GM12878 (cell line): ENCODE results near the gene ARAP3. TPM values are rescaled to one million over a fixed set of nuclear protein-coding genes. Genes with fewer than 3 reads are reported as not detected.

Experiments used
- ATAC-seq: fragments of 200-7000 bp; cut with Tn5 transposase; 3 replicates; pipeline ENCODE4 v1.9.1; 2020; ENCODE audit warnings: mild to moderate bottlenecking, moderate library complexity
- BruUV-seq: library from RNA; stranded (reverse); fragments of 400-500 nt; replicated peaks from 2 replicates; lab custom pipeline; 2021; lab: Mats Ljungman, UMichigan
- CTCF ChIA-PET: fragments of 300-600 bp; sonication (Branson Sonifier 250); formaldehyde crosslinking; extraction: SDS; loops from one replicate; lab custom pipeline; 2021; ENCODE audit warnings: inconsistent platforms; lab: Yijun Ruan, JAX
- POLR2A ChIA-PET: fragments of 350-600 bp; formaldehyde crosslinking; extraction: SDS; loops from one replicate; lab custom pipeline; 2021; ENCODE audit warnings: inconsistent platforms; lab: Charles Lee
- RAD21 ChIA-PET: fragments of 300-600 bp; sonication (Branson Sonifier 250); formaldehyde crosslinking; loops from one replicate; lab custom pipeline; 2023; ENCODE audit warnings: antibody characterized with exemption; ENCODE audit not compliant: unreplicated experiment; lab: Charles Lee
- SMC1A ChIA-PET: fragments of 300-600 bp; sonication (Branson Sonifier 250); formaldehyde crosslinking; loops from one replicate; lab custom pipeline; 2023; ENCODE audit not compliant: unreplicated experiment, uncharacterized antibody; lab: Charles Lee
- DNase-seq: peaks from one replicate; pipeline ENCODE4 v3.0.0-alpha.2; 2011; ENCODE audit warnings: low read depth, low spot score
- FAIRE-seq: peaks from 3 replicates; lab custom pipeline; 2011; peaks lifted over from hg19 to GRCh38; lab: Jason Lieb, UNC
- H2AFZ ChIP-seq: 2 replicates; pipeline ENCODE4 v1.6.0; 2011; ENCODE audit warnings: low read depth, low read length, control low read depth; ENCODE audit not compliant: control insufficient read depth
- H3K27ac ChIP-seq: 2 replicates; pipeline ENCODE4 v1.5.1; 2011; ENCODE audit warnings: control low read depth; ENCODE audit not compliant: control insufficient read depth, insufficient read depth
- H3K27me3 ChIP-seq, 2 experiments: replicated peaks in 1 of 2; 2 replicates each; pipeline versions ENCODE4 v1.6.0 to v1.6.1; 2011; ENCODE audit warnings: low read length in 1 of 2; ENCODE audit not compliant: control insufficient read depth in 2 of 2, insufficient read depth in 2 of 2
- H3K36me3 ChIP-seq, 2 experiments: 2 replicates each; pipeline ENCODE4 v1.5.1; 2011; ENCODE audit warnings: low read length in 1 of 2; ENCODE audit not compliant: control insufficient read depth in 2 of 2, insufficient read depth in 2 of 2
- H3K4me1 ChIP-seq: 2 replicates; pipeline ENCODE4 v1.6.1; 2011; ENCODE audit warnings: mild to moderate bottlenecking, low read length, moderate library complexity, mixed read lengths; ENCODE audit not compliant: control insufficient read depth, insufficient read depth
- H3K4me2 ChIP-seq: 2 replicates; pipeline ENCODE4 v1.6.0; 2011; ENCODE audit warnings: control low read depth; ENCODE audit not compliant: control insufficient read depth, insufficient read depth
- H3K4me3 ChIP-seq: fragments of 200-600 bp; sonication (generic); 2 replicates; pipeline ENCODE4 v1.5.1; 2016
- H3K79me2 ChIP-seq: 2 replicates; pipeline ENCODE4 v1.6.0; 2011; ENCODE audit warnings: low read length; ENCODE audit not compliant: control insufficient read depth, insufficient read depth
- H3K9ac ChIP-seq: 2 replicates; pipeline ENCODE4 v1.8.0; 2011; ENCODE audit warnings: low read length, control low read depth, mixed read lengths; ENCODE audit not compliant: control insufficient read depth, insufficient read depth
- H3K9me3 ChIP-seq: replicated peaks from 3 replicates; pipeline ENCODE4 v1.5.1; 2011; ENCODE audit warnings: mild to moderate bottlenecking, low read length; ENCODE audit not compliant: control insufficient read depth, insufficient read depth
- H4K20me1 ChIP-seq: 2 replicates; pipeline ENCODE4 v1.6.0; 2011; ENCODE audit not compliant: control insufficient read depth, insufficient read depth
- BMI1 ChIP-seq: fragments of 450-650 bp; IDR thresholded peaks from 2 replicates; pipeline ENCODE4 v1.6.1; 2016; ENCODE audit warnings: mild to moderate bottlenecking, moderate library complexity, borderline replicate concordance
- BRCA1 ChIP-seq: IDR thresholded peaks from 2 replicates; pipeline ENCODE4 v1.6.1; 2011; ENCODE audit warnings: low read depth, low read length, improper control_type of control experiment
- CBFB ChIP-seq: IDR thresholded peaks from 2 replicates; pipeline ENCODE4 v1.6.1; 2016; ENCODE audit warnings: antibody characterized with exemption, low read depth
- CHD2 ChIP-seq: IDR thresholded peaks from 2 replicates; pipeline ENCODE4 v1.6.1; 2011; ENCODE audit warnings: low read depth, low read length, improper control_type of control experiment, borderline replicate concordance
- GABPA ChIP-seq: IDR thresholded peaks from 2 replicates; pipeline ENCODE4 v1.6.1; 2014; ENCODE audit warnings: antibody characterized with exemption, low read depth, mild to moderate bottlenecking, inconsistent platforms
- GATAD2B ChIP-seq: fragments of 450-650 bp; conservative IDR thresholded peaks from 2 replicates; pipeline ENCODE4 v1.6.1; 2017; ENCODE audit warnings: low read depth, mild to moderate bottlenecking, moderate library complexity
- IKZF2 ChIP-seq, 2 experiments: fragments of 450-650 bp; IDR thresholded peaks; 2 replicates each; pipeline ENCODE4 v1.6.1; 2017; ENCODE audit warnings: mild to moderate bottlenecking in 2 of 2, moderate library complexity in 2 of 2
- NR2C1 ChIP-seq: fragments of 450-650 bp; IDR thresholded peaks from 2 replicates; pipeline ENCODE4 v1.6.1; 2017; ENCODE audit warnings: antibody characterized with exemption, mild to moderate bottlenecking, moderate library complexity
- PRDM15 ChIP-seq: fragments of 450-650 bp; formaldehyde crosslinking; IDR thresholded peaks from 2 replicates; pipeline ENCODE4 v1.4.0; 2020; ENCODE audit warnings: mild to moderate bottlenecking, moderate library complexity
- REST ChIP-seq: IDR thresholded peaks from 2 replicates; pipeline ENCODE4 v1.6.1; 2012; ENCODE audit warnings: mild to moderate bottlenecking, low read depth, low read length
- SIX5 ChIP-seq: IDR thresholded peaks from 2 replicates; pipeline ENCODE4 v1.6.1; 2011; ENCODE audit warnings: mild to moderate bottlenecking, low read depth, low read length, moderate library complexity; ENCODE audit not compliant: severe bottlenecking
- SMAD1 ChIP-seq: fragments of 450-650 bp; IDR thresholded peaks from 2 replicates; pipeline ENCODE4 v1.6.1; 2018; ENCODE audit warnings: mild to moderate bottlenecking, low read depth; ENCODE audit not compliant: partially characterized antibody
- TBL1XR1 ChIP-seq: IDR thresholded peaks from 2 replicates; pipeline ENCODE4 v1.6.1; 2012; ENCODE audit warnings: low read depth, low read length, improper control_type of control experiment
- USF1 ChIP-seq: IDR thresholded peaks from 2 replicates; pipeline ENCODE4 v1.6.1; 2011; ENCODE audit warnings: borderline replicate concordance, low read depth, mild to moderate bottlenecking, moderate library complexity, mixed read lengths, low read length; ENCODE audit not compliant: insufficient read depth; ENCODE audit errors: extremely low read length
- WGBS: methylation state at CpG from one replicate; pipeline ENCODE4 v1.1.6; 2016; ENCODE audit warnings: low lambda C conversion rate; ENCODE audit not compliant: insufficient replicate concordance, insufficient coverage; ENCODE audit errors: missing lambda C conversion rate; 5-methylcytosine and 5-hydroxymethylcytosine counted together
- in situ Hi-C: fragments of 300-500 bp; cut with MboI; formaldehyde crosslinking; loops from 9 replicates; pipeline ENCODE4 v1.14.3; 2018; ENCODE audit warnings: mixed read lengths
- intact Hi-C: fragments of 100-400 bp; cut with micrococcal nuclease; formaldehyde crosslinking; loops from one replicate; pipeline ENCODE4 v1.14.2; 2022; ENCODE audit not compliant: unreplicated experiment
- polyA plus RNA-seq, 11 experiments: library from polyadenylated mRNA; depleted of rRNA in 4 of 11; unstranded in 6 of 11; stranded (reverse) in 5 of 11; fragments of >200 nt; fragmentation: Nextera tagmentation in 4 of 11; fragmentation: Illumina TruSeq in 1 of 11; extraction: Ambion mirVana in 4 of 11; extraction: Trizol in 1 of 11; gene quantifications; 1 replicate in 1 of 11; 2 replicates in 10 of 11; pipeline versions ENCODE4 v1.2.1 to v1.2.3, GENCODE V29; 2011 to 2016; ENCODE audit warnings: inconsistent platforms in 2 of 11, missing spikeins in 2 of 11, low read depth in 1 of 11
- total RNA-seq, 4 experiments: library from RNA; depleted of rRNA in 3 of 4; stranded (reverse); fragments of >200 nt in 3 of 4; fragmentation: Illumina TruSeq in 1 of 4; extraction: Trizol in 1 of 4; gene quantifications; 2 replicates each; pipeline versions ENCODE4 v1.2.1 to v1.2.3, GENCODE V29; 2013 to 2021

Gene ARAP3
- total and polyA plus RNA-seq, 10 of the 15 experiments (the other 5 are each of a cell fraction or from before 2014, with no cell fraction given) = 0.01 to 0.08 TPM; not detected in 8

GRCh38 chr5:141647242-141647641 lies 34.8 kb downstream of the ARAP3 start:
- POLR2A ChIA-PET = interaction anchor here (1.4 kb wide), 1 partner anchor 10 kb away, joined by 6 read pairs; the partner anchor contains the start of genes HDAC3 and RELL2
- H3K4me2 ChIP-seq = no peak overlapping the region
- H3K27ac ChIP-seq = no peak overlapping the region
- peaks cover 8% of the 10 kb centered on the region for H3K4me1 ChIP-seq
- no peak for ATAC-seq
- no peaks in the 10 kb centered on the region; a peak in 2 of 4 replicates for H3K36me3 ChIP-seq
- TF ChIP-seq SIX5 = no peak
- TF ChIP-seq BRCA1 = no peak
- TF ChIP-seq BMI1 = no peak
- no peak for TF ChIP-seq REST
- no peak for TF ChIP-seq IKZF2 (IDR thresholded peaks at IDR 0.05)
- no peak for TF ChIP-seq USF1
- no peak for TF ChIP-seq CHD2
- TF ChIP-seq GATAD2B = no peak
- TF ChIP-seq GABPA = no peak
- no peak for TF ChIP-seq TBL1XR1
- no peak for TF ChIP-seq CBFB
- no peak for TF ChIP-seq SMAD1
- TF ChIP-seq NR2C1 = no peak
- no peak for TF ChIP-seq PRDM15 (CRISPR knock-in tag)
- TF ChIP-seq, all 136 proteins: peak for 0
- ChIA-PET CTCF (interaction anchor here (1.2 to 1.5 kb wide), 3 partner anchors 11 to 55 kb away, joined by 3 to 5 read pairs (median 3); partner anchors contain the start of genes HDAC3 and RELL2), SMC1A (interaction anchor here (0.9 to 1.1 kb wide), 2 partner anchors 11 to 13 kb away, joined by 3 to 4 read pairs; partner anchors contain the start of genes HDAC3 and RELL2), RAD21 (interaction anchor here (1.5 kb wide), 1 partner anchor 55 kb away, joined by 4 read pairs; no protein-coding TSS in a partner anchor)
- no peak overlapping the region for H3K9ac ChIP-seq
- no peaks in the 10 kb centered on the region for H3K79me2 ChIP-seq
- H3K9me3 ChIP-seq = no peaks in the 10 kb centered on the region
- WGBS = 80% methylated on average over 5 of the region's 5 CpGs
- BruUV-seq = no TSS peak
- in situ Hi-C loops = no loop called here
- DNase-seq = no peak
- no peak for FAIRE-seq
- H3K4me3 ChIP-seq = no peak overlapping the region
- H2AFZ ChIP-seq = no peak overlapping the region
- no peaks in the 10 kb centered on the region for H3K27me3 ChIP-seq
- no peaks in the 10 kb centered on the region for H4K20me1 ChIP-seq
- intact Hi-C loops = no loop called here
